T47D (cell line): ENCODE measurements around the gene RAB40C.

Experiments
- DNase-seq, 2 experiments: peaks; one replicate each; pipeline versions ENCODE4 v3.0.0 to v3.0.0-alpha.2; 2011 to 2012; ENCODE audit warnings: low read depth in 1 of 2, low spot score in 1 of 2
- JUND ChIP-seq: IDR thresholded peaks from 2 replicates; pipeline ENCODE4 v1.6.1; 2012; ENCODE audit warnings: low read depth
- in situ Hi-C: cut with HindIII; loops from 2 replicates; pipeline ENCODE4 v1.10.0; 2016; ENCODE audit warnings: low sequenced_read_pairs, low pct_unique_long_range_greater_than_20kb

RAB40C gene

DNA sequence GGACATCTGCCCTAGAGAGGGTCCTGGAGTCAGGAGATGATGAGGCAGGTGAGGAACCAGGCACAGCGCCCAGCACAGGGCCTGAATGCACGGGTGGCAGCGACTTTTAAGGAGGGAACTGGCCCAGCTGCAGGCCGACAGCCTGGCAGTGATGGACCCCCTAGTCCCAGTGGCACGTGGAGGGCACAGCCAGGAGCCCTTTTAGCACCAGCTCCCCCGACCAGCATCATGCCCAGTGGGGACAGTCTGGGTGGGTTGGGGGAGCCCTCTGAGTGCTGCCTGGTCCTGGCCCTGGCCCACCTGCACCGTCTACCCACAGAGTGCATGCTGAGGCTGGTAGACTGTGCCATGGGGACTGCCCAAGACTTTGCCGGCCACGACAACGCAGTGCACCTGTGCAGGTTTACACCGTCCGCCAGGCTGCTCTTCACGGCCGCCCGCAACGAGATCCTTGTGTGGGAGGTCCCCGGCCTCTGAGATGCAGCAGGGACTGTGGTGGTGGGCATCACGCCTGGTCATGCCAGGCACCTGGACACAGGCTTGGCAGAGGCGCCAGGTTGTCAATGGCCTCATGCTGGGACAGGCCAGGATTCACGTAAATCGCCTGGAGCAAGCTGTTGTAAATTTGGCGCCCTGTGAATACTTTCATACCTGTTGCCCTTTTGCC is 77.4 kb downstream of the RAB40C start:
- no peak for TF ChIP-seq JUND
- in situ Hi-C loops: no loop called here
- DNase-seq: no peak

DNA sequence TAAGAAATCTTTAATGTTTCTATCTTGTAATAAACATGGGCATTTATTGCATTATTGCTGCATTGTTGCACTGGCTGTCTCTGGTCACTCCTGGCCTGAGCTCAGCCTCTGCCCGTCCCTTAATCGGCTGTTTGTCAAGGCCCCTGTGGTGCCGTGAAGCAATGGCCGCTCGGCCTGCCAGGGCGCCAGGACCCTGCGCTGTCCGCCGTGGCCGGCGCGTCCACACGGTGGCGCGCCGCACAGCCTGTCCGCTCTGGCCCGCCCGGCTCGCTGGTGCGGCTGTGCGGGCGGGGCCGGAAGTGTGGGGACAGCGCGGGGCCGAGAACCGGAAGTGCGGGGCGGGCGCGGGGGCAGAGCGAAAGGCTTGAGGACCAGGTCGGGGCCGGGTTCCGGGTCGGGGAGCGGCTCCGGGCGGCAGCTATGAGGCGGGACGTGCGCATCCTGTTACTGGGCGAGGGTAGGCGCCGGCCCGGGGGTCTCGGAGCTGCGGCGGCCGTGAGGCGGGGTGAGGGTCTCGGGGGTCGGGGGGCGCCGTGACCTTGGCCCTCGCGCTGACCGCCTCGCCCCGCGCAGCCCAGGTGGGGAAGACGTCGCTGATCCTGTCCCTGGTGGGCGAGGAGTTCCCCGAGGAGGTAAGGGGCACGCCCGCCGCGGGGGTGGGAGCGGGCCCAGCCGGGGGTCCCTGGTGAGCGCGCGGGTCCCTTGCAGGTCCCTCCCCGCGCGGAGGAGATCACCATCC is 78.1 kb downstream of the RAB40C start, which contains the start of gene RHOT2:
TSS of gene RHOT2 (plus strand) at position 353 of the 739 bp plus-strand sequence. CDS start at position 421, 68 bp downstream.
- peak; percentile 71 to 95 for DNase-seq
- no peak for TF ChIP-seq JUND
- in situ Hi-C loops: no loop called here

DNA sequence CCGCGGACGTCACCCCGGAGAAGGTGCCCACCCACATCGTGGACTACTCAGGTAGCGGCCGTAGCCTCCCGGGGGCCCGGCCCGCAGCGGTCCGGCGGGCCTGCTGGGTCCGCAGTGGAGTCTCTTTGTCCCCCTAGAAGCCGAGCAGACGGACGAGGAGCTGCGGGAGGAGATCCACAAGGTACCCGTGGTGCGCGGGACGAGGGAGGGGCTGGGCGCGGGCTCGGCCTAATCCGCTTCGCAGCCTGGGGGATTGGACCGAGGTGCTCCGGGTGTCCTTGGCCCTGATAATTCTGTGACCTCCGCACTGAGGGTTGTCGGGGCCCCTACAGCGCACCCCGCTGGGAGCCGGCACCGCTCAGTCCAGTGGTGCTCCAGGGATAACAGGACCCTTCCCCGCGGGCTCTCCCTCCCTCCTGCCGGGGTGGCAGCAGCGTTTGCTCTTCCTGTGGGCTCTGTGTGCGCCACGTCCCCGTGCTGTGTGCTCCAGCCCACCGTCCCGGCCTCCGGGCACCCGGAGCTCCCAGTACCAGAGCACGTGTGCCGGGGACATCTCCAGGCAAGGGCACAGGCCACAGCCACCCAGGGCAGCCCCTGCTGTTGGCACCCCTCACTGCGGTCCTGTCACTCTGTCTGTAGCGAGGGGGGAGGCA is 78.8 kb downstream of the RAB40C start:
- no peak for DNase-seq
- in situ Hi-C loops: no loop called here
- TF ChIP-seq JUND: no peak

DNA sequence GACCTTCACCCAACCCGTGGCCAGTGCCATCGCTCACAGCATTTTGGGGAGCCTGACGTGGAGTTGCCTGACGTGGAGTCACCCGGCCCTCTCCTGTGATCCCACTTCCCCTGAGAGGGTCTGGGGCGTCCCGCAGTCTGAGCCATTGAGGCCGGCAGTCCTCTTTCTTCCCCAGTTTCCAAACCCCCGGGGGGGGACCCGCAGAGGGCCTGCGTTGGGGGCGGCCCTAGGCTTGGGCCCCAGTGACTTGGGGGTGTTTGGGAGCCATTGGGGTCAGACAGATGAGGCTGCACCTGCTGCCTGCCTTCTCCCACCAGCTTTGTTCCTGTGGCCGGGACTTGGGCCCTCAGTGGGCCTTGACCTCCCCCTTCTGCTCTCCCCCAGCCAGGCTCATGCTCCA is 79.8 kb downstream of the RAB40C start:
- in situ Hi-C loops: no loop called here
- DNase-seq: no peak
- TF ChIP-seq JUND: no peak

DNA sequence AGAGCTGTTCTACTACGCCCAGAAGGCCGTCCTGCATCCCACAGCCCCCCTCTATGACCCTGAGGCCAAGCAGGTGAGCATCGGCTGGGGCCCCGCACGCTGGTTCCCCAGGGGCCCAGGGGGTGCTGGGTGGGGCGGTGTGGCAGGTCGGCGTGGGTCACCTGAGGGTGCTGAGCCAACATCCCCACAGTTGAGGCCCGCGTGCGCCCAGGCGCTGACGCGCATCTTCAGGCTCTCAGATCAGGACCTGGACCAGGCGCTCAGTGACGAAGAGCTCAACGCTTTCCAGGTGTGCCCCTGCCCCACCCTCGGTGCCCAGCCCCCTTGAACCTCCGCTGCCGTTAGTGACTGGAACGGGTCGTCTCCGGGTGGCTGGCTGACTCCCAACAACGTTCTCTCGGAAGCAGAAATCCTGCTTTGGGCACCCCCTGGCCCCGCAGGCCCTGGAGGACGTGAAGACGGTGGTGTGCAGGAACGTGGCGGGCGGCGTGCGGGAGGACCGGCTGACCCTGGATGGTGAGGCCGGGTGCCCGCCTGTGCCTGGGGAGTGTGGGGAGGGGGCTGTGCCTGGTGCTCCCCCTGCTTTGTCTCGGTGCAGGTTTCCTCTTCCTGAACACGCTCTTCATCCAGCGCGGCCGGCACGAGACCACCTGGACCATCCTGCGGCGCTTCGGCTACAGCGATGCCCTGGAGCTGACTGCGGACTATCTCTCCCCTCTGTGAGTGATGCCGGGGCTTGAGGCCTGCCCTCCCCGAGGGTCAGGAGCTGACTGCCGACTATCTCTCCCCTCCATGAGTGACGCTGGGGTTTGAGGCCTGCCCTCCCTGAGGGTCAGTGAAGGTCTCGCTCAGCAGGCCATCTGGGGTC is 80.9 kb downstream of the RAB40C start:
- no peak for TF ChIP-seq JUND
- in situ Hi-C loops: no loop called here
- no peak for DNase-seq

DNA sequence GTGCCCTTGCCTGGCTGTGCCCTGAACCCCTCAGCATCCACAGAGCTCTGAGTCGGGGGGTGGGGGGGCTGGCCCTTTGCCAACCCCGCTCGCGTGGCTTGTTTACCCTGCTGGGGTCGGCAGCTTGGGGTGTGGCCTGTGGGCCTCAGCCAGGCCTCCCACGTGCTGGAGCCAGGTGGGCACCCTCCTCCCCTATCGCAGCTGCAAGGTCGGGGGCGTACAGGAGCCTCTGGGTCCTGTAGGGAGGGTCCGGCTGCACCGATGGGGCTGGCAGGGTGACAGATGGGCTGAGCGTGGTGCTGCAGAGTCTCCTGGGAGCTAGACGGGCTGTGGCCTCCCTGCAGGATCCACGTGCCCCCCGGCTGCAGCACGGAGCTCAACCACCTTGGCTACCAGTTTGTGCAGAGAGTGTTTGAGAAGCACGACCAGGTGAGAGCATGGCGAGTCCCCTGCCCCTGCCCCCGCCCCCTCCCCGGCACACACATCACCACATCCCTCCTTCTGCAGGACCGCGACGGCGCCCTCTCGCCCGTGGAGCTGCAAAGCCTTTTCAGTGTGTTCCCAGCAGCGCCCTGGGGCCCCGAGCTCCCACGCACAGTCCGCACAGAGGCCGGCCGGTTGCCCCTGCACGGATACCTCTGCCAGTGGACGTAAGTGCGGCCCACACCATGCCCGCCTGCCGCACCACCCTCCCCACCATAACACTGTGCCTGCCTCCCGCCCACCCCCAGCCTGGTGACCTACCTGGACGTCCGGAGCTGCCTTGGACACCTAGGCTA is 81.7 kb downstream of the RAB40C start:
- no peak for DNase-seq

DNA sequence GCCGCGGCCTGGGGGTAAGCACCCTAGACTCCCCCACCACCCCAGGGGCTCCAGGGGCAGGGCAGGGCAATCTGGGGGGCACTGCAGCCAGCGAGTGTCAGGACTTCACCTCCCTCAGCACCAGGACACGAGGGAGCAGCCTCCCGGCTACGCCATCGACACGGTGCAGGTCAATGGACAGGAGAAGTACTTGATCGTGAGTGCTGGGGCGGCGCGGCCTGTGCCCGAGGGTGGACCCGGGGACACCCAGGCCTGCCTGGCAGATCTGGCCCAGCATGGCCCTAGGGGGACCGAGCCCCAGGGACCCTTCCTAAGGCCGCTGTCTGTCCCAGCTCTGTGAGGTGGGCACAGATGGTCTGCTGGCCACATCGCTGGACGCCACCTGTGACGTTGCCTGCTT is 82.5 kb downstream of the RAB40C start:
- no peak for TF ChIP-seq JUND
- in situ Hi-C loops: no loop called here
- no peak for DNase-seq

More for the DNA sequence above, 81.7 kb downstream of the RAB40C start:
- in situ Hi-C loops: no loop called here
- TF ChIP-seq JUND: no peak

DNA sequence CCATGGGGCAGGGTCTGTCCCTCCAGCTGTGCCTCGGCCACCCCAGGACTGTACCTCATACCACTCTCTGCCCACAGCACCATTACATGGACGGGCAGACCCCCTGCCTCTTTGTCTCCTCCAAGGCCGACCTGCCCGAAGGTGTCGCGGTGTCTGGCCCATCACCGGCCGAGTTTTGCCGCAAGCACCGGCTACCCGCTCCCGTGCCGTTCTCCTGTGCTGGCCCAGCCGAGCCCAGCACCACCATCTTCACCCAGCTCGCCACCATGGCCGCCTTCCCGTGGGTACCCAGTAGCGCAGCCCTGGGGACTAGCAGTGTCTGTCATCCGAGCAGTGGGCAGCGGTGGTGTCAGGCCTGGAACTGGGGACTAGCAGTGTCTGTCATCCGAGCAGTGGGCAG is 83.0 kb downstream of the RAB40C start:
- TF ChIP-seq JUND: no peak
- in situ Hi-C loops: no loop called here
- no peak for DNase-seq

DNA sequence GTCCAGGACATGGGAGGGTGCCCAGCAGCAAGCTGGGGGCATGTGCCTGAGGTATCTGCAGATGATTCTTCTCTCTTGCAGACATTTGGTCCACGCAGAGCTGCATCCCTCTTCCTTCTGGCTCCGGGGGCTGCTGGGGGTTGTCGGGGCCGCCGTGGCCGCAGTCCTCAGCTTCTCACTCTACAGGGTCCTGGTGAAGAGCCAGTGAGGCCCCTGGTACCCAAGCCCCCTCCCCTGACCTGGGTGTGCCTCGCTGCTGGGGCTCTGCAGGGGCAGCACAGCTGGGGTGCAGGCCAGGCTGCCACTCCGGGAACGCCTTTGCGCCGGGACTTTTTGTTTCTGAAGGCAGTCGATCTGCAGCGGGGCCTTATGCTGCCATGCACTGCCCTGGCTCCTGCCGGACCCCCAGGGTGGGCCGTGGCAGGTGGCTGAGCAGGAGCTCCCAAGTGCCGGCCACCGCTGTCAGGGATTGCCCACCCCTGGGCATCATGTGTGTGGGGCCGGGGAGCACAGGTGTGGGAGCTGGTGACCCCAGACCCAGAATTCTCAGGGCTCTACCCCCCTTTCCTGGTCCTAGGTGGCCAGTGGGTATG is 83.6 kb downstream of the RAB40C start:
- TF ChIP-seq JUND: no peak
- DNase-seq: no peak
- in situ Hi-C loops: no loop called here

DNA sequence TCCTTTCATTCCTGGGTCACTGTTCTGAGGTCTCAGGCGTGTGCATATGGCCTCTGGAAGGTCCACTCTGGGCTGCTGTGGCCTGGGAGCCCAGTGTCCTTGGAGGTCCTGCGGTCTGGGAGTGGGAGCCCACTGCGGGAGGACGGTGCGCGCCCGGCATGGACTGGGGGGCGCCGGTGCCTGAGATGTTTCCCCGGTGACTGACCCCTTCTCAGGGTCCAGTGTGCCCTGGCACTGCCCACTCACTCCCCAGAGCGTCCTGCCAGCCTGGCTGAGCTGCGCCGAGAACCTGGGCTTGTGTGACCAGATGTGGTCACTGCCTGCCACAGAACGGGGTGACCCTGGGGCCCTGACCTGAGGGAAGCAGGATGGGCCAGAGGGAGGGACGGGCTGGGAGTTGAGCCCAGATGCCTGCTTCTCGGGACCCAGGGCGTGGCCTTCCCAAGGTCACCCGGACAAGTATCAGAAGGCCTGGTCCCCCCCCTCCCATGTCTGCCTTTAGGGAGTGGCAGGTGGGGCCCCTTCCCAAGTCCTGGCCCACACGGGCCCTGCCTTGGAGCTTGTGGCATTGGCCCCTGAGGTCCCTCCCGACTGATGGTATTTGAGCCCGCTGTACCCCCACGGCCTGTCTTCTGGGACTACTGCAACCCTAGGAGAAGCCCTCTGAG is 84.5 kb downstream of the RAB40C start:
- no peak for TF ChIP-seq JUND
- in situ Hi-C loops: no loop called here
- no peak for DNase-seq
